Esophagus (tissue), 2 donors: Measurements from ENCODE around the gene APBB2. TPM values are rescaled to one million over a fixed set of nuclear protein-coding genes. Genes with fewer than 3 reads are reported as not detected.

Experiments used
- H3K27ac ChIP-seq, 2 donors: one replicate each; pipeline ENCODE4 v1.5.1; 2013; ENCODE audit warnings: low read depth in 2 of 2, mild to moderate bottlenecking in 2 of 2, inconsistent platforms in 1 of 2, low read length in 1 of 2, moderate library complexity in 1 of 2
- H3K27me3 ChIP-seq, 2 donors: one replicate each; pipeline ENCODE4 v1.6.1; 2013; ENCODE audit warnings: low read length in 2 of 2, control low read depth in 1 of 2, mild to moderate bottlenecking in 1 of 2; ENCODE audit not compliant: insufficient read depth in 2 of 2, control insufficient read depth in 1 of 2
- H3K36me3 ChIP-seq, 2 donors: one replicate each; pipeline ENCODE4 v1.6.1; 2013; ENCODE audit warnings: low read length in 1 of 2; ENCODE audit not compliant: control insufficient read depth in 2 of 2, insufficient read depth in 2 of 2
- H3K4me1 ChIP-seq, 2 donors: one replicate each; pipeline ENCODE4 v1.6.1; 2013; ENCODE audit warnings: low read length in 1 of 2; ENCODE audit not compliant: control insufficient read depth in 2 of 2, insufficient read depth in 2 of 2
- H3K4me3 ChIP-seq, 2 donors: one replicate each; pipeline ENCODE4 v1.5.1; 2013; ENCODE audit warnings: low read length in 2 of 2, mild to moderate bottlenecking in 2 of 2, low read depth in 1 of 2, moderate library complexity in 1 of 2
- H3K9me3 ChIP-seq, 2 donors: one replicate each; pipeline ENCODE4 v1.6.1; 2013; ENCODE audit warnings: mild to moderate bottlenecking in 2 of 2, low read depth in 1 of 2, low read length in 1 of 2, moderate library complexity in 1 of 2; ENCODE audit not compliant: control insufficient read depth in 2 of 2, insufficient read depth in 1 of 2
- WGBS, 2 donors: extraction: QIAGEN DNeasy Blood & Tissue Kit; methylation state at CpG; one replicate each; pipeline ENCODE4 v1.1.7; 2013; 5-methylcytosine and 5-hydroxymethylcytosine counted together
- polyA plus RNA-seq, 2 donors: library from polyadenylated mRNA; stranded (reverse); fragments of 200-250 nt; gene quantifications; one replicate each; pipeline ENCODE4 v1.2.3, GENCODE V29; 2013
- donor health status: healthy with polysubstance abuse.
- donor health status: Bipolar disorder and iron deficiency.

Gene APBB2
- polyA plus RNA-seq, 2 donors, result 3.0 to 4.0 TPM

- no peak overlapping the region for H3K27ac ChIP-seq
- no peaks in the 10 kb centered on the region for H3K9me3 ChIP-seq
- H3K27me3 ChIP-seq, result no peaks in the 10 kb centered on the region
- H3K36me3 ChIP-seq, result no peaks in the 10 kb centered on the region
- H3K4me1 ChIP-seq, result no peaks in the 10 kb centered on the region
- no peak overlapping the region for H3K4me3 ChIP-seq
Observed at GRCh38 chr4:41106081-41106480, 108.3 kb downstream of the APBB2 start.

- Histone ChIP-seq H3K27ac (no peak overlapping the region), H3K36me3 (no peaks in the 10 kb centered on the region), H3K27me3 (no peaks in the 10 kb centered on the region), H3K4me1 (no peaks in the 10 kb centered on the region), H3K4me3 (no peak overlapping the region), H3K9me3 (no peaks in the 10 kb centered on the region)
- 58 to 60% methylated on average over 3 of the region's 3 CpGs for whole genome bisulfite sequencing, 2 donors
Observed at GRCh38 chr4:41104155-41104554, 110.2 kb downstream of the APBB2 start.

GRCh38 chr4:41103657-41104056, 110.7 kb downstream of the APBB2 start:
- Histone ChIP-seq H3K27ac (no peak overlapping the region), H3K36me3 (no peaks in the 10 kb centered on the region), H3K4me1 (no peaks in the 10 kb centered on the region), H3K4me3 (no peak overlapping the region), H3K9me3 (no peaks in the 10 kb centered on the region), H3K27me3 (no peaks in the 10 kb centered on the region)
- WGBS, 2 donors, result 69% methylated on average over 3 of the region's 3 CpGs

- Histone ChIP-seq H3K4me3 (no peak overlapping the region), H3K36me3 (no peaks in the 10 kb centered on the region), H3K27ac (no peak overlapping the region), H3K4me1 (no peaks in the 10 kb centered on the region), H3K9me3 (no peaks in the 10 kb centered on the region), H3K27me3 (no peaks in the 10 kb centered on the region)
- WGBS, 2 donors, result 71 to 74% methylated on average over 9 of the region's 9 CpGs
Observed at GRCh38 chr4:41102414-41103092, 111.8 kb downstream of the APBB2 start.

- Histone ChIP-seq H3K27ac (no peak overlapping the region), H3K27me3 (no peaks in the 10 kb centered on the region), H3K4me3 (no peak overlapping the region), H3K9me3 (no peaks in the 10 kb centered on the region), H3K36me3 (no peaks in the 10 kb centered on the region), H3K4me1 (no peaks in the 10 kb centered on the region)
- 72 to 73% methylated on average over 5 of the region's 5 CpGs for WGBS, 2 donors
Observed at GRCh38 chr4:41098093-41099048, 116.0 kb downstream of the APBB2 start.

GRCh38 chr4:41095973-41096372, 118.4 kb downstream of the APBB2 start:
- Histone ChIP-seq H3K4me3 (no peak overlapping the region), H3K36me3 (no peaks in the 10 kb centered on the region), H3K4me1 (no peaks in the 10 kb centered on the region), H3K27ac (no peak overlapping the region), H3K27me3 (no peaks in the 10 kb centered on the region), H3K9me3 (no peaks in the 10 kb centered on the region)
- 82 to 89% methylated on average over 4 of the region's 4 CpGs for WGBS, 2 donors

GRCh38 chr4:41095192-41095872, 119.0 kb downstream of the APBB2 start:
- H3K27ac ChIP-seq, result no peak overlapping the region
- H3K27me3 ChIP-seq, result no peaks in the 10 kb centered on the region
- no peak overlapping the region for H3K4me3 ChIP-seq
- 74 to 81% methylated on average over 2 of the region's 2 CpGs for WGBS, 2 donors
- no peaks in the 10 kb centered on the region for H3K36me3 ChIP-seq
- H3K4me1 ChIP-seq, result no peaks in the 10 kb centered on the region
- no peaks in the 10 kb centered on the region for H3K9me3 ChIP-seq

GRCh38 chr4:41092128-41092527, 122.2 kb downstream of the APBB2 start:
- WGBS, 2 donors, result 45 to 60% methylated on average over 3 of the region's 3 CpGs
- H3K27ac ChIP-seq, result no peak overlapping the region
- no peak overlapping the region for H3K4me3 ChIP-seq
- H3K4me1 ChIP-seq, result no peaks in the 10 kb centered on the region
- H3K36me3 ChIP-seq, result no peaks in the 10 kb centered on the region
- no peaks in the 10 kb centered on the region for H3K9me3 ChIP-seq
- no peaks in the 10 kb centered on the region for H3K27me3 ChIP-seq

GRCh38 chr4:41081847-41082246, 132.5 kb downstream of the APBB2 start:
- H3K4me3 ChIP-seq, result no peak overlapping the region
- no peaks in the 10 kb centered on the region for H3K9me3 ChIP-seq
- no peak overlapping the region for H3K27ac ChIP-seq
- H3K4me1 ChIP-seq, result no peaks in the 10 kb centered on the region
- WGBS, 2 donors, result 85 to 88% methylated on average over 5 of the region's 5 CpGs
- H3K36me3 ChIP-seq, result no peaks in the 10 kb centered on the region
- no peaks in the 10 kb centered on the region for H3K27me3 ChIP-seq
